ENCODE results near the gene FCHSD2. TPM values are rescaled to one million over a fixed set of nuclear protein-coding genes. Genes with fewer than 3 reads are reported as not detected.
"Not testable (repeated sequence)": the region's sequence is repeated elsewhere in the genome, so short reads cannot be mapped to it uniquely, and the experiment has no call there.

The FCHSD2 gene
- polyA plus RNA-seq, 1 donor (not counting 4 experiments of a cell fraction or from before 2014, with no cell fraction given), result 14.2 TPM

- Histone ChIP-seq H3K79me2 (ENCODE audit: control insufficient read depth, insufficient read depth, low read length) (no peaks in the 10 kb centered on the region), H3K4me1 (ENCODE audit: control insufficient read depth, extremely low read depth, insufficient read depth, low read length) (peaks cover 2% of the 10 kb centered on the region), H3K36me3 (ENCODE audit: control insufficient read depth in 2 of 2, extremely low read depth in 1 of 2, insufficient read depth in 2 of 2, low read length in 2 of 2) (peaks cover 2 to 6% of the 10 kb centered on the region in 2 experiments), H3K9ac (ENCODE audit: control insufficient read depth, extremely low read depth, insufficient read depth, low read length) (no peak overlapping the region), H3K4me2 (ENCODE audit: control insufficient read depth, extremely low read depth, insufficient read depth, low read depth, low read length) (no peak overlapping the region), H3K4me3 (ENCODE audit: control insufficient read depth in 2 of 3, extremely low read depth in 1 of 3, insufficient read depth in 2 of 3, low read depth in 1 of 3, low read length in 3 of 3) (no peak overlapping the region), H4K20me1 (ENCODE audit: control insufficient read depth, extremely low read depth, insufficient read depth, low read length) (no peaks in the 10 kb centered on the region), H3K9me3 (ENCODE audit: control insufficient read depth, low read depth, low read length) (no peaks in the 10 kb centered on the region), H3K27ac (ENCODE audit: control insufficient read depth, insufficient read depth, low read length) (no peak overlapping the region), H3K27me3 (ENCODE audit: control insufficient read depth, extremely low read depth, insufficient read depth, low read length) (no peaks in the 10 kb centered on the region), H3K9me1 (ENCODE audit: control insufficient read depth, extremely low read depth, insufficient read depth, low read length) (no peaks in the 10 kb centered on the region), H2AFZ (ENCODE audit: control insufficient read depth, low read length) (no peak overlapping the region)
- dilution Hi-C loops (cut with MboI; ENCODE audit: extremely low pct_ligation_motif_present, low sequenced_read_pairs), result no loop called here
- FAIRE-seq (no peak), DNase-seq (ENCODE audit: low read depth, low spot score) (no peak)
- TF ChIP-seq EZH2 (IDR thresholded peaks at IDR 0.05; ENCODE audit: low read length), result no peak
- TF ChIP-seq CTCF (optimal IDR thresholded peaks at IDR 0.05 in 1 of 3, IDR thresholded peaks at IDR 0.05 in 1 of 3, conservative IDR thresholded peaks at IDR 0.05 in 1 of 3; ENCODE audit: extremely low read depth in 1 of 3, insufficient read depth in 2 of 3, low read length in 3 of 3), result no peak
Measured at GRCh38 chr11:72981080-72981479, 161.0 kb downstream of the FCHSD2 start.

GRCh38 chr11:72977782-72978181 is 164.3 kb downstream of the FCHSD2 start:
- H3K79me2 ChIP-seq (ENCODE audit: control insufficient read depth, insufficient read depth, low read length); dilution Hi-C loops (cut with MboI; ENCODE audit: extremely low pct_ligation_motif_present, low sequenced_read_pairs); DNase-seq (ENCODE audit: low read depth, low spot score); H3K4me3 ChIP-seq (ENCODE audit: control insufficient read depth in 2 of 3, extremely low read depth in 1 of 3, insufficient read depth in 2 of 3, low read depth in 1 of 3, low read length in 3 of 3); H3K27me3 ChIP-seq (ENCODE audit: control insufficient read depth, extremely low read depth, insufficient read depth, low read length); H4K20me1 ChIP-seq (ENCODE audit: control insufficient read depth, extremely low read depth, insufficient read depth, low read length); FAIRE-seq; H3K36me3 ChIP-seq (ENCODE audit: control insufficient read depth in 2 of 2, extremely low read depth in 1 of 2, insufficient read depth in 2 of 2, low read length in 2 of 2); H3K9me1 ChIP-seq (ENCODE audit: control insufficient read depth, extremely low read depth, insufficient read depth, low read length); H3K27ac ChIP-seq (ENCODE audit: control insufficient read depth, insufficient read depth, low read length); H3K4me1 ChIP-seq (ENCODE audit: control insufficient read depth, extremely low read depth, insufficient read depth, low read length); H3K9ac ChIP-seq (ENCODE audit: control insufficient read depth, extremely low read depth, insufficient read depth, low read length); H2AFZ ChIP-seq (ENCODE audit: control insufficient read depth, low read length); H3K9me3 ChIP-seq (ENCODE audit: control insufficient read depth, low read depth, low read length); H3K4me2 ChIP-seq (ENCODE audit: control insufficient read depth, extremely low read depth, insufficient read depth, low read depth, low read length): not testable (repeated sequence)

GRCh38 chr11:72976522-72976892 is 165.6 kb downstream of the FCHSD2 start:
- dilution Hi-C loops (cut with MboI; ENCODE audit: extremely low pct_ligation_motif_present, low sequenced_read_pairs); H3K4me1 ChIP-seq (ENCODE audit: control insufficient read depth, extremely low read depth, insufficient read depth, low read length); H2AFZ ChIP-seq (ENCODE audit: control insufficient read depth, low read length): not testable (repeated sequence)

More at GRCh38 chr11:72976522-72976892, 165.6 kb downstream of the FCHSD2 start:
- FAIRE-seq; H3K27me3 ChIP-seq (ENCODE audit: control insufficient read depth, extremely low read depth, insufficient read depth, low read length); H3K27ac ChIP-seq (ENCODE audit: control insufficient read depth, insufficient read depth, low read length); H3K36me3 ChIP-seq (ENCODE audit: control insufficient read depth in 2 of 2, extremely low read depth in 1 of 2, insufficient read depth in 2 of 2, low read length in 2 of 2); DNase-seq (ENCODE audit: low read depth, low spot score); H3K4me3 ChIP-seq (ENCODE audit: control insufficient read depth in 2 of 3, extremely low read depth in 1 of 3, insufficient read depth in 2 of 3, low read depth in 1 of 3, low read length in 3 of 3); H3K4me2 ChIP-seq (ENCODE audit: control insufficient read depth, extremely low read depth, insufficient read depth, low read depth, low read length); H3K9me3 ChIP-seq (ENCODE audit: control insufficient read depth, low read depth, low read length); H3K9ac ChIP-seq (ENCODE audit: control insufficient read depth, extremely low read depth, insufficient read depth, low read length); H3K79me2 ChIP-seq (ENCODE audit: control insufficient read depth, insufficient read depth, low read length); H3K9me1 ChIP-seq (ENCODE audit: control insufficient read depth, extremely low read depth, insufficient read depth, low read length); H4K20me1 ChIP-seq (ENCODE audit: control insufficient read depth, extremely low read depth, insufficient read depth, low read length): not testable (repeated sequence)
